DOHH2 (cell line): ENCODE data around the gene SPATA33.

ENCODE experiments used
- H3F3A ChIP-seq: fragments of 200-600 bp; sonication (generic), shearing (Covaris generic); 2 replicates; pipeline ENCODE4 v1.6.0; 2016; ENCODE audit warnings: antibody characterized with exemption, mild to moderate bottlenecking; ENCODE audit not compliant: control insufficient read depth, insufficient read depth
- H3K27ac ChIP-seq: fragments of 200-600 bp; sonication (generic); 2 replicates; pipeline ENCODE4 v1.5.1; 2014; ENCODE audit warnings: low read depth, mild to moderate bottlenecking, low read length, moderate library complexity
- H3K27me3 ChIP-seq: fragments of 200-600 bp; sonication (generic); 2 replicates; pipeline ENCODE4 v1.6.1; 2014; ENCODE audit warnings: mild to moderate bottlenecking, low read length, mixed read lengths; ENCODE audit not compliant: control insufficient read depth
- H3K36me3 ChIP-seq: fragments of 200-600 bp; sonication (generic); 2 replicates; pipeline ENCODE4 v1.6.1; 2014; ENCODE audit warnings: mild to moderate bottlenecking, low read length, moderate library complexity, mixed read lengths; ENCODE audit not compliant: control insufficient read depth
- H3K4me1 ChIP-seq: fragments of 200-600 bp; sonication (generic); 2 replicates; pipeline ENCODE4 v1.6.1; 2014; ENCODE audit warnings: mild to moderate bottlenecking, low read length, mixed read lengths; ENCODE audit not compliant: control insufficient read depth
- H3K4me2 ChIP-seq: fragments of 200-600 bp; sonication (generic); 2 replicates; pipeline ENCODE4 v1.6.0; 2014; ENCODE audit warnings: mild to moderate bottlenecking, low read length, moderate library complexity
- H3K4me3 ChIP-seq: fragments of 200-600 bp; sonication (generic); 2 replicates; pipeline ENCODE4 v1.5.1; 2014; ENCODE audit warnings: mild to moderate bottlenecking, low read length, mixed read lengths
- H3K79me2 ChIP-seq: fragments of 200-600 bp; sonication (generic); 2 replicates; pipeline ENCODE4 v1.6.1; 2014; ENCODE audit warnings: mild to moderate bottlenecking, low read length, mixed read lengths; ENCODE audit not compliant: control insufficient read depth
- H3K9me2 ChIP-seq: fragments of 200-600 bp; sonication (generic); replicated peaks from 2 replicates; pipeline ENCODE4 v1.6.1; 2014; ENCODE audit warnings: mild to moderate bottlenecking, low read length, mixed read lengths; ENCODE audit not compliant: control insufficient read depth
- H3K9me3 ChIP-seq: fragments of 200-600 bp; sonication (generic); 2 replicates; pipeline ENCODE4 v1.6.1; 2014; ENCODE audit warnings: antibody characterized with exemption, low read length, mixed read lengths; ENCODE audit not compliant: control insufficient read depth, insufficient read depth
- H4K20me1 ChIP-seq: fragments of 200-600 bp; sonication (generic); 2 replicates; pipeline ENCODE4 v1.6.0; 2014; ENCODE audit warnings: low read depth, mild to moderate bottlenecking, antibody characterized with exemption, low read length, moderate library complexity; ENCODE audit not compliant: control insufficient read depth, insufficient read depth
- EZH2phosphoT487 ChIP-seq: fragments of 200-600 bp; sonication (generic); IDR thresholded peaks from 2 replicates; pipeline ENCODE4 v1.6.1; 2017; ENCODE audit warnings: borderline replicate concordance, mild to moderate bottlenecking, antibody characterized with exemption, low read length, moderate library complexity, mixed read lengths
- TF ChIP-seq, protein P1 (sequence below): fragments of 200-600 bp; sonication (generic); IDR thresholded peaks from one replicate; pipeline ENCODE4 v1.5.1; 2014; ENCODE audit warnings: antibody characterized with exemption, mild to moderate bottlenecking, low read depth, low read length; ENCODE audit not compliant: poor library complexity, severe bottlenecking

SPATA33 gene

DNA sequence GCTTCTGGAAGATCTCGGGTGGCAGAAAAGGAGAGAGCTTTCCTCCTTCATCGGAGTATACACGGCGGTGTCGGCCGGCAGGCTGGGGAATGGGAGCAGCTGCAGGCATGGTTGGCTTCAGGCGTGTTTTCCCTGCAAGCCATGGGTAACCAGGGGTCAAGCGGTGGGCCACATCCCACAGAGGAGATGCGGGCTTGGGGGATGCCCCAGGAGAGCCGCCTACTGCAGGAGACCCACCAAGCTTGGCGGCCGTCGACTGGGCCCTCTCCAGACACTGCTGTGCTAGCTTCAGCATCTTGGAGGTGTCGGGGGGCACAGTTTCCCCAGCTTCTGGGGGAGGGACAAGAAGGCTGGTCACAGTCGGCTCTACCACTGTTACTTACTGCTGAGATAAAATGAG, 58.9 kb downstream of the SPATA33 start:
- H3F3A ChIP-seq = peaks cover 10% of the 10 kb centered on the region
- TF ChIP-seq, protein P1, sequence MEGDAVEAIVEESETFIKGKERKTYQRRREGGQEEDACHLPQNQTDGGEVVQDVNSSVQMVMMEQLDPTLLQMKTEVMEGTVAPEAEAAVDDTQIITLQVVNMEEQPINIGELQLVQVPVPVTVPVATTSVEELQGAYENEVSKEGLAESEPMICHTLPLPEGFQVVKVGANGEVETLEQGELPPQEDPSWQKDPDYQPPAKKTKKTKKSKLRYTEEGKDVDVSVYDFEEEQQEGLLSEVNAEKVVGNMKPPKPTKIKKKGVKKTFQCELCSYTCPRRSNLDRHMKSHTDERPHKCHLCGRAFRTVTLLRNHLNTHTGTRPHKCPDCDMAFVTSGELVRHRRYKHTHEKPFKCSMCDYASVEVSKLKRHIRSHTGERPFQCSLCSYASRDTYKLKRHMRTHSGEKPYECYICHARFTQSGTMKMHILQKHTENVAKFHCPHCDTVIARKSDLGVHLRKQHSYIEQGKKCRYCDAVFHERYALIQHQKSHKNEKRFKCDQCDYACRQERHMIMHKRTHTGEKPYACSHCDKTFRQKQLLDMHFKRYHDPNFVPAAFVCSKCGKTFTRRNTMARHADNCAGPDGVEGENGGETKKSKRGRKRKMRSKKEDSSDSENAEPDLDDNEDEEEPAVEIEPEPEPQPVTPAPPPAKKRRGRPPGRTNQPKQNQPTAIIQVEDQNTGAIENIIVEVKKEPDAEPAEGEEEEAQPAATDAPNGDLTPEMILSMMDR = no peak
- no peak for TF ChIP-seq EZH2phosphoT487
- peaks cover 13% of the 10 kb centered on the region for H3K4me1 ChIP-seq
- H3K36me3 ChIP-seq = peaks cover 21% of the 10 kb centered on the region
- peaks cover 16% of the 10 kb centered on the region for H3K79me2 ChIP-seq
- H3K4me2 ChIP-seq = no peak overlapping the region
- H3K27me3 ChIP-seq = peaks cover 7% of the 10 kb centered on the region
- no peaks in the 10 kb centered on the region for H4K20me1 ChIP-seq
- H3K9me2 ChIP-seq = no peaks in the 10 kb centered on the region
- H3K4me3 ChIP-seq = no peak overlapping the region
- H3K27ac ChIP-seq = no peak overlapping the region
- no peaks in the 10 kb centered on the region for H3K9me3 ChIP-seq

DNA sequence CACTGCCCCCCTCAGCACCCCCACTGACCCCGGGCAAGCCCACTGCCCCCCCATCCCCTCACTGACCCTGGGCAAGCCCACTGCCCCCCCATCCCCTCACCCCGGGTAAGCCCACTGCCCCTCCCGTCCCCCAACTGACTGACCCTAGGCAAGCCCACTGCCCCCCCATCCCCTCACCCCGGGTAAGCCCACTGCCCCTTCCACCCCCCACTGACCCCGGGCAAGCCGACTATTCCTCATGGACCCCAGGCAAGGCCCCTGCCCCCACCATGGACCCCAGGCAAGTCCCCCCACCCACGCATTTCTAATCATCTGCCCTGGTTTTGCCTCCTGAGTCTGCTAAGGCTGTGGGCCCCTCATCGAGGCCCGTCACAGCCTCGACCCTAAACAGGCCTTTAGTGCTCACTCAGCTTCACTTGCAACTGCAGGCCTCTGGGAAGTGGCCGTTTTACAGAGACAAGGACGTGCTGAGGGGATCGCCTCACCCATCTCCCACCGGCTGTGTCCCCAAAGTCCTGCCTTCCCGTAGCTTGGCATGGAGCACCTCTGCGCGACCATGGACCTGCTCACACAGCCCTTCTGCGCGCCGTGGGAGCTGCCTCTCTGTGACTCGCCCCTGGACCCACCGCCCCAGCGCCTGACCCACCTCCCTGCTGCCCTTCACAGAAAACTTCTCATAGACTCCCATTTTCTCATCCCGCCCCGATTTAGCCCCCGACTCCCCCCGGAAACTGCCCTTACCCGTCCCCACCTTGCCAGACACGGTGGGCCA, 59.5 kb downstream of the SPATA33 start:
- Histone ChIP-seq H3K36me3 (peaks cover 21% of the 10 kb centered on the region), H3F3A (peaks cover 10% of the 10 kb centered on the region), H3K79me2 (peaks cover 12% of the 10 kb centered on the region), H3K27me3 (peaks cover 7% of the 10 kb centered on the region), H3K27ac (no peak overlapping the region), H3K9me2 (no peaks in the 10 kb centered on the region), H3K4me1 (peaks cover 13% of the 10 kb centered on the region), H3K4me2 (no peak overlapping the region), H3K4me3 (no peak overlapping the region), H3K9me3 (no peaks in the 10 kb centered on the region), H4K20me1 (no peaks in the 10 kb centered on the region)
- TF ChIP-seq EZH2phosphoT487 = no peak
- TF ChIP-seq, protein P1 = no peak

DNA sequence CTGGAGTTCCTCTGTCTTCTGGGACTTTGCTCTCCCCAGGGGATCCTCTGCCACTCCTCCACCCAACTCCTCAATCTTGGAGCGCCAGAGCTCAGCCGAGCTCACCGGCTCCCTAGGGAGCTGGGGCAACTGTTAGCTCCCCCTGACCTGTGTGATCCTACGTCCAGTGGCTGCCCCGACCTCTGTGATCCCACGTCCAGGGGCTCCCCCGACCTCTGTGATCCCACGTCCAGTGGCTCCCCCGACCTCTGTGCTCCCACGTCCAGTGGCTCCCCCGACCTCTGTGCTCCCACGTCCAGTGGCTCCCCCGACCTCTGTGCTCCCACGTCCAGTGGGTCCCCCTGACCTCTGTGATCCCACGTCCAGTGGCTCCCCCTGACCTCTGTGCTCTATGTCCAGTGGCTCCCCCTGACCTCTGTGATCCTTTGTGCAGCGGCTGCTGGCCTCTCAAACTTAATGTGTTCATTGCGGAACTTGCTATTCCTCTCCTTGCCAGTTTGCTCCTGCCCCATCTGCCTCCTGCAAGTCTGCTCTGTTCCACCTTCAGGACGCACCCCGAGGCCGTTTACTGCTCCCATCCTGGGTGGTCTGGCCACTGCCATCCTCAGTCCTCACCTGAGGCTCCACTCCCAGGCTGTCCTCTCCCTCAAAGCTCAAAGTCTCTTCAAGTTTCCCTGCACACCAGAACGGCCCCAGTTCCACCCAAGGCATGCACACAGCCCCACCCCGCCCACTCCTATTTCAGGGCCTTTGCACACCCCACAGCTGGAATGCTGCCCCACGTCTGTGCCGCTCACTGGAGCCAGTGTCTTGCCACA, 60.3 kb downstream of the SPATA33 start:
- Histone ChIP-seq H4K20me1 (peaks cover 7% of the 10 kb centered on the region), H3K27me3 (peaks cover 7% of the 10 kb centered on the region), H3F3A (peaks cover 10% of the 10 kb centered on the region), H3K4me3 (no peak overlapping the region), H3K9me3 (no peaks in the 10 kb centered on the region), H3K9me2 (no peaks in the 10 kb centered on the region), H3K79me2 (peaks cover 12% of the 10 kb centered on the region), H3K27ac (no peak overlapping the region), H3K36me3 (peaks cover 23% of the 10 kb centered on the region), H3K4me1 (peaks cover 16% of the 10 kb centered on the region), H3K4me2 (no peak overlapping the region)
- no peak for TF ChIP-seq EZH2phosphoT487
- TF ChIP-seq, protein P1 = no peak
